ENCODE results near the gene WIF1. TPM values are rescaled to one million over a fixed set of nuclear protein-coding genes. Genes with fewer than 3 reads are reported as not detected.
A peak's percentile ranks its signal among the peaks of the same experiment; 100 is the strongest.

The WIF1 gene
- total RNA-seq, 1 experiment from 2014 or later = 0.07 TPM

DNA sequence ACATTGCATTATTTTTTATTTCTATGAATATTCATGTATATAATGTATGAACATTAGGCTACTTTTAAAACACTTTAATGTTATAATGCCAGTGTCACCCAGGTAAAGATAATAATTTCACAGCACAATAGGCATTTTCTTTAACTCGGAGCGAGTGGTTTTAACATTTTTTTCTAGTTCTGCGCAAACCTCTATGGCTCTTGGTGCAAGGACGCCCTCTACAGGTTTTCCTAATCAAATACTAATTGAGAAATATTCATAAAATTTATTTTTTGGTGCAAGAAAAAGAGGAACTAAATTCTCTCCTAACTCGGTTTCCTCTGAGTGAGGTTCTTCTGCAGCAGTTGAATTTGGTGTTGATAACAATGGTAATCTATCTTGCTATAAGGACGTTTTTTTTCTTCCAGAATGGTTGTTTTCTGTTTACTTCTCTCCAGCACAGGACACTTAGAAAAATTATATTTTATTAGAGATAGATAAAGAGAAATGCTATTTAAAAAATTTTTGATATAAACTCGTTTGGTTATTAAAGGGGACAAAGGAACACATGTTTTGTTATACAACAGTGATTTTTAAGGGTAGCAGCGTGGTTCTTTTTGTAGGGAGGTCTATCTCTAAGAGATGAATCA is 2.4 kb upstream of the WIF1 start:
- peak; percentile 34 for DNase-seq (ENCODE audit: low read depth)

- peak; percentile 2 for DNase-seq (ENCODE audit: low read depth)
These were observed 1.6 kb upstream of the WIF1 start for GRCh38 chr12:65122703-65123102.

DNA sequence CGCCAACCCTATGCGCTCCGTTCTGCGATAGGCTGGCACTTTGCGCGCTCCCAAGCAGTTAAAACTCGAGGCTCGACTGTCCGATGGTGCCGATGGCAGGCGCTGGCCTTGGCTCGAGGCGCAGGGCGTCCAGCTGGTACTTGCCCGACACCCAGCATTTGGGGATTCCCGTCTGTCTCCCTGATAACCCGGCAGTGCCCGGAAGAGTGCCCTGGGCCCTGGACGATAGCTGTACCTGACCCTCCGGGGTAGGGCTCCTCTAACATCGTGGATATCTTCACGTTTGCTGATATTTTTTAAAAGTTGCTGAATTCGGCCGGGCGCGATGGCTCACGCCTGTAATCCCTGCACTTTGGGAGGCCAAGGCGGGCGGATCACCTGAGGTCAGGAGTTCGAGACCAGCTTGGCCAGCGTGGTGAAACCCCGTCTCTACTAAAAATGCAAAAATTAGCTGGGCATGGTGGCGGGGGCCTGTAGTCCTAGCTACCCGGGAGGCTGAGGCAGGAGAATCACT is 908 bp upstream of the WIF1 start:
- DNase-seq (ENCODE audit: low read depth) = no peak

- no peak for DNase-seq (ENCODE audit: low read depth)
These were observed 2.0 kb downstream of the WIF1 start for GRCh38 chr12:65119063-65119462.

DNA sequence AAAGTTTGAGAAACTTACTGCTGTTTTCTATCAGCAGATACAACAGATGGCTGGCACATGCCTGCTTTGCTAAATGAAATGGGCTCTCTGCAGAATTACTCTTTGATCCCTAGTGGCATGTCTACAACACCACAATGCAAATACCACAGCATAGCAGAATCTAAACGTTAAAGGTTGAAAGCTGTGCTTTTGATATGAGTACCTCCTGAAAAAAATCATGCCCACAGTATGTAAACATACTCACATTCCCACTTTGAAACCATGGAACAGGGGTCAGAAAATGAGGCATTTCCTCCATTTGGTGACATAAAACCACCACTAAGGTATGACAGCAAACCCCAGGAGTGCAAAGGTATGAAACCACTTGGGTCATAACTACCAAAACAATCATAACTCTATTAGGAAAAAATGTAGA is 7.5 kb downstream of the WIF1 start:
- no peak for DNase-seq (ENCODE audit: low read depth)

DNA sequence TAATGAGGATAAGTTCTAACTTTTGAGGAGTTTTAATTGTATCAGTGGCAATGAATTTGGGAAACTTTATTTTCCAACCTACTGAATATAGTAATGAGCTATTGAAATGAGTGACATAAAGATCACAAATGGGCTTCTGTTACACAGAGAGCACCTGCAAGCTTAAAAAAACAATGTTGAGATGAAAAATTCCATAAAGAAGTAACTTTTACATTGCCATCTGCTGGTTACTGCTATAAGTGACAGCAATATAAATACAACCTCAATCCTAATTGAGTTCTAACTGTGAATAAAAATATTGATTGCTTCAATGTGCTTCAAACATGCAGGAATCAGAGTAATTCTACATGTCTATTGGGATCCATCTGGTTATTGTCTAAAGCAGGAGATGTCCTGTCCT is 14.2 kb downstream of the WIF1 start:
- DNase-seq (ENCODE audit: low read depth) = no peak

GRCh38 chr12:65100140-65100539 is 21.0 kb downstream of the WIF1 start:
- DNase-seq (ENCODE audit: low read depth) = no peak

GRCh38 chr12:65099182-65099581 is 21.9 kb downstream of the WIF1 start:
- DNase-seq (ENCODE audit: low read depth) = no peak

DNA sequence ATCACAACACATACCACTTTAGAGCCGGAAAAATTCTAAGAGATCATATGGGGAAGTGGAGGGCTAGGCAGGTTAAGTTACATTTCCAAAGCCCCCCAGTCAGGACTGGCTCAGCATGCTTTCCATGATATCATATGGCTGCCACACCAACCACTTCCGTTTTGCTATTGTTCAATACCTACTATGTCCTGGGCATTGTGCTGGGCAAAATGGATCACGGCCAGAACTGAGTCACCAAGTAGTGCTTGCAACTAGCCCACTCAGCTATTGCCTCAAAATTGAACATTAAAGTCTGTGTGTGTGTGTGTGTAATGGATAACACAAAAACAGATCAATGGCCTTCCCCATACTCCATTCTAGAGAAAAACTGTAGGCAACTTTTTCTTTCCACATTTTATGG is 22.7 kb downstream of the WIF1 start:
- DNase-seq (ENCODE audit: low read depth) = no peak

DNA sequence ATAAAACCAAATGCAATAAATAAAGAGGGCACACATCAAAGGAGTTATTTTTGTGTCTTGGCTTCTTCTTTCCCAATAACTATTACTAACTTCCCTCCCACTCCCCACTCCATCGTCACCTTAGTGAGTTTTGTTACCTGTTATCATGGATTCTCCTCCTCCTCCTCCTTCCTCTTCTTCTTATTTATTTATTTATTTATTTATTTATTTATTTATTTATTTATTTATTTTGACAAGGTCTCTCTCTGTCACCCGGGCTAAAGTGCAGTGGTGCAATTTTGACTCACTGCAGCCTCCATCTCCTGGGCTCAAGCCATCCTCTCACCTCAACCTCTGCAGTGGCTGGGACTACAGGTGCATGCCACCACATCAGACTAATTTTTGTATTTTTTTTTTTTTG is 26.4 kb downstream of the WIF1 start:
- DNase-seq (ENCODE audit: low read depth) = no peak

- no peak for DNase-seq (ENCODE audit: low read depth)
These were observed 27.5 kb downstream of the WIF1 start for GRCh38 chr12:65093606-65094005.

DNA sequence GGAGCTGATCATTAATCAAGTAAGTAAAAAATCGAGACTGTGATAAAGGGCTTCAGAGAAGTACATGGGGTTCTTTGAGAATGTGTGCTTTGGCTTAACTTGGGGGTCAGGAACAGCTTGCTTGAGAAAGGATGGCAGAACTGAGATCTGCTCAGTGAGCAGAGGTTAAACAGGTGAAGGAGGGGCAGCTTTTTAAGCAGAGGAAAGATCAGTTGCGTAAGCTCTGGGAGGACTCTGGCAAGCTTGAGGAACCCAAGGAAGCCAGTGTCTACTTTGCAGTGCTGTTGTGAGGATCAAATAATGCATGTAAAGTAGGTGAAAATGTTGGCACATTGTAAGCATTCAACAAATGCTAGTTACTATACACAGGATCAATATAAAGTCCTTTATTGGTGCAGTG is 30.6 kb downstream of the WIF1 start:
- DNase-seq (ENCODE audit: low read depth) = no peak

DNA sequence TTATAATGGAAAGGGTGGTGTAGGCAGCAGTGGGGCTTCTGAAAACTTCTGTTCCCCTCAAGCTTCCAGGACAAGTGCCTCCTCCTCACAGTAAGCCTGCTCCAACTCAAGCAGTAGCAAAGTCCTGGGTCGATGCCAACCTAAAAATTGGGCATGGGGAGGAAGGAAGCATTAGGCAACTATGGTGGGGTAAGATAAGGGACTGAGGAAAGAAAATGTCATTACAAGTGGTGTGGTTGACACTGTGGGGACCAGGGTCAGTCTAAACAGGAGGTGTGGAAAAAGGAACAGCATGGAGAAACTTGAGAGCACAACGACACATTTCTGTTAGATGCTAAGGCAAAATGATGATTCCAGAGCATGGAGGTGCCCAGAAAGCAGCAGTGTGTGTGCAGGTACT is 34.9 kb downstream of the WIF1 start:
- no peak for DNase-seq (ENCODE audit: low read depth)

GRCh38 chr12:65084579-65084978 is 36.5 kb downstream of the WIF1 start:
- DNase-seq (ENCODE audit: low read depth) = no peak

GRCh38 chr12:65083581-65083980 is 37.5 kb downstream of the WIF1 start:
- DNase-seq (ENCODE audit: low read depth) = no peak

DNA sequence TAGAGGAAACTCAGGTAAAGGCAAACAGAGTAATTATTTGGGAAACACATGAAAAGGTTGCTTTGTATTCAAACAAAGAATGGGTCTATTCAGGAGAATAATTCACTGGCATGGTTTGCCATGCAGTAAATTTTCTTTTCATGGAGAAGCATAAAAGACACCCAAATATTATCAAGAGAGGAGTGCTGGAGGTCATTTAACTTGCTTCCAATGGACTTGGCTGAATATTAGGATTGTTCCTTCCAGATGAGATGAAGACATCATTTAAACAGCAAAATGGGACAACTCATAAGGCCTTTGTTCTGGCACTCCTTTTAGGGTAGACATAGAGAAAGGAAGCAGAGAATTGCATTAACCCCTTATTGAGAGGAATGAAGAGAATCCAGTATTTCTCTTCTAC is 38.7 kb downstream of the WIF1 start:
- no peak for DNase-seq (ENCODE audit: low read depth)

DNA sequence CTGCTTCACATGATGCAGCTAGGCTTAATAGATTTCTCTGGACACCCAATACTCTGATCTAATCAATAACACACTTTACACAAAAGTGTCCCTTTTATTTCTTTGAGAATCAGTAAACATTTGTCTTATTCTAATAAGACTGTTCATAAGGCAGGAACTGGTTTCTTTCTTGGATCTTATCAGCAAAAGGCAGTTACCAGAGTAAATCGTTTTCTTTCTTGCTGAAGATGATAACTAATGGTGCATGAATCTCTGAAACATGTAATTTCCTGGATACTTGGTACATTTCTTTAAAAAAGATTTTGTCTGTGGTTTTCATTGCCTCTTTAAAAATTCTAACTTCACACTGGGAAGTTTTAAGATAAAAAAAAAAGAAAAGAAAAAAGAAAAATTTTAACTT is 39.6 kb downstream of the WIF1 start:
- DNase-seq (ENCODE audit: low read depth) = no peak

DNA sequence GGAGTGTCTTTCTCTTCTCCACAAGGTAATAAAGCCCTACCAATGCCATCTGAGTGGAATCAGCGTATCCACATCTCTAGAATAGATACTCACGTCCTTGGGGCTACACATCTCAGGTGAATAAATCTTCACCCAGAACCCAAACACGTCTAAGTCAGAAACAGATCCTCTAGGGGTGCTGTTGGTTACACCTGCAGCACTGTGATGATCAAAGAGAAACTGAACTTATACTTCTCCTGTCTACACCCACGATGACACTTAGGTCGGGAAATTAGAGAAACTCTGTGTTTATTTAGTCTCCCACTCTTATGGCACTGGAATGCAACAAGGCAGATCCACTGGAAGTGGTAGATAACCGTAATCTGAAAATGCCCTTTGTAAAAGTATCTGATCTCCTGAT is 46.2 kb downstream of the WIF1 start:
- peak; percentile 1 for DNase-seq (ENCODE audit: low read depth)

GRCh38 chr12:65069336-65069735 is 51.8 kb downstream of the WIF1 start:
- DNase-seq (ENCODE audit: low read depth) = no peak

DNA sequence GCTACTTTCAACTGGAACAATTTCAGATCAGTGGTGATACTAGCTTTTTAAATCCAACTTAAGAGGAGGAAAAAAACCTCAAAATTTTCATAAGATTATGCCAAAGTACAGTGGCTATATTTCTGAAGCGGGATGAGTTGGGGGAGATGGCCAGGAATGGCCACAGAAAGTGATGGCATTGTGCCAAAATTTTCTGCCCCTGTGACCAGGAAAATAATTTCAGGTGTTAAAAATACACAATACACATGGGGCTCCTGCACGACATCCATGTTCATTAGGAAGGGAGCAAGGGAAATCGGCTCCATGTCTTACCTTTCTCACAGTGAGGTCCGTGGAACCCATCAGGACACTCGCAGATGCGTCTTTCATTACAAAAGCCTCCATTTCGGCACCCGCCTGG is 53.7 kb downstream of the WIF1 start:
- DNase-seq (ENCODE audit: low read depth) = no peak

GRCh38 chr12:65055859-65056258 is 65.2 kb downstream of the WIF1 start:
- no peak for DNase-seq (ENCODE audit: low read depth)

- DNase-seq (ENCODE audit: low read depth) = no peak
These were observed 69.9 kb downstream of the WIF1 start for GRCh38 chr12:65051218-65051617.

DNA sequence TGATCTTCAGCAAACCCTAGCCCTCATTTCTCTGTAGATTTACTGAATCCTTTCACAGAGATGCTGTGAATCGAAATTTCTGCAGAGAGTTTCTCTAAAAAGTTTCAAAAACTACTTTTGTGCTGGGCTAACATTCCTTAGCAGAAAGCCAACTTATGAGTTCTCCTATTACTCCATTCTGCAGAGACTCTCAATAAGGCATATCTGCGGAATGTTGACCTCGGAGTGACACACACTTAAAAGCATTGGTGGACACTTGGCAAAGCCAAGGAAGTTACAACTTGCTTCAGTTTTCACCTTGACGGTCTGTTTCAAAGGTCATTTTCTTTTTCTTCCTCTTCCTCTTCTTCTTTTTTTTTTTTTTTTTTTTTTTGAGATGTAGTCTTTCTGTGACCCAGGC is 75.8 kb downstream of the WIF1 start:
- no peak for DNase-seq (ENCODE audit: low read depth)

DNA sequence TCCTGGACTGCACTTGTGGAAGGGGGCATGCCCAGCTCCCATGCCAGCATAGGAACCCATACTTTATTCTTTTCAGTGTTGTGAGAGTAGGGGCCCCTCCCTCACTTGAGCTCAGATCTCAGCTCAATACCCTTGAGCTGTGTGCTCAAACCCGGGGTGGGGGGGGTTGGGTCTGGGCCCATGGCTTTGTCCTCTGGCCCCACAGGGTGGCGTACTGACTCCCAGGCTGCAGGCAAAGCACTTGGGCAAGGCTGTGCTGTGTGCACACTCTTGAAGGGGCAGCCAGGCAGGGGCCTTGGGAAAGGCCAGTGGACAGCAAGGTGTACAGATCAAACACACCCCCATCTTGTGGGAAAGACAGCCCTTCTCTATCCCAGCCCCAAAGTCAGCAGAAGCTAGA is 81.8 kb downstream of the WIF1 start:
- no peak for DNase-seq (ENCODE audit: low read depth)
